Choroid plexus epithelial cell (primary cell): ENCODE results near the gene CES5A.

ENCODE experiments used
- DNase-seq: peaks from one replicate; pipeline ENCODE4 v3.0.0-alpha.2; 2010; ENCODE audit warnings: low read depth
- H3K4me3 ChIP-seq: 2 replicates; pipeline ENCODE4 v1.5.1; 2011; ENCODE audit warnings: low read depth, mild to moderate bottlenecking, control low read depth, low read length, moderate library complexity
- CTCF ChIP-seq: conservative IDR thresholded peaks from 2 replicates; pipeline ENCODE4 v1.5.1; 2011; ENCODE audit warnings: low read depth, mild to moderate bottlenecking, control low read depth, inconsistent platforms, low read length, moderate library complexity

Gene CES5A

DNA sequence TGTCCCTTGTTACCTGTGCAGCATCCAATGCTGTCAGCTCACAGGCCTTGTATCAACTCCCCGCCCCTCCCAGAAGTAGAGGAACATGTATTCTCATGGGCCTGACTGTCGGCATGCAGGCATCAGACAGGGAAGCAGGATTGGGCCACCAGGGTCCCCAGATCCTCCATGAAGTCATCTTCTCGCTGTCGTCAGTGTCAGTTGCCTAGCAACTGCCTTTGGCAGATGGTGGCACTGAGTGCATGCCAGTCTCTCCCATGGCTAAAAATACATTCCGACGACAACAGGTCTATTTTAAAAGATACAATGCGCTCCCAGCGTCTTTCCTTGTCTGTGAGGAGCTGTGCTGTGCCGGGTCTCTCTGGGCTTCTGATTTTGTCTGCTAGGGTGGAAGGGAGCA is 36.8 kb upstream of the CES5A start:
- no peak for DNase-seq
- no peak overlapping the region for H3K4me3 ChIP-seq
- no peak for TF ChIP-seq CTCF

DNA sequence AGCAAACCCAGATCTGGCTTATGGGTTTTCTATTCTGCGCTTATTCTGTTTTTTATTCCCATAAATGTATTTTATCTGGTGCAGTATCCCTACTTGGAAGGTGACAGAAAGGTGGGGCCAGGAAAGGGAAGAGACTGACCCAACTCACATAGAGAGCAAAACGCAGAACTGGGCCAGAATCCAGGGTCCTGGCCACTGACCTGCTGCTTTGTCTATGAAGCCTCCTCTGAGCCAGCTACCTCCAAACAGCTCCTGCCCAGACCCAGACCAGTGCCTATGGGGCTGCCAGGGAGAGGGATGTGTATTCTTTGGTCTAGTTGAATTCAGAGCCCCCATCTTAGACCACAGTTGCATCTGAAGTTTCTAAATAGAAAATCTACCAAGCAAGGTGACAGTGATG is 36.4 kb upstream of the CES5A start:
- no peak for TF ChIP-seq CTCF
- no peak for DNase-seq
- H3K4me3 ChIP-seq = no peak overlapping the region

DNA sequence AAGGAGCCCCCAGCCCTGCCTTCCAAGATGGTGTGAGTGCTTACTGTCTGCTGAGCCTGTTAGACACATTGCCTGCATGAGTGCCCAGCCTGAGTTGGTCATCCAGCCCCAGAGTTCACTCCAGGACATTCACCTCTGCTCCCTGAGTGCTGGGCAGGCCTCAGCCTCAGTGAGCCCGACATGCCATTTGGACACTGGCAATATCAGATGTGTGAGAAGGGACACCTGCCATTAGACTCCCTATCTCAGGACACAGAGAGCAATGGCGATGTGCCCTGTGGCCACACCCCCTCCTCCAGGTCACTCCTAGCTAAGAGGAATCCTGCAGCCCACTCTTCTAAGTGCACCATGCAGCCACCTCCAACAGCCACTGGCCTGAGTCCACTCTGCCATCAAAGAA is 34.7 kb upstream of the CES5A start:
- TF ChIP-seq CTCF = no peak
- H3K4me3 ChIP-seq = no peak overlapping the region
- DNase-seq = no peak

DNA sequence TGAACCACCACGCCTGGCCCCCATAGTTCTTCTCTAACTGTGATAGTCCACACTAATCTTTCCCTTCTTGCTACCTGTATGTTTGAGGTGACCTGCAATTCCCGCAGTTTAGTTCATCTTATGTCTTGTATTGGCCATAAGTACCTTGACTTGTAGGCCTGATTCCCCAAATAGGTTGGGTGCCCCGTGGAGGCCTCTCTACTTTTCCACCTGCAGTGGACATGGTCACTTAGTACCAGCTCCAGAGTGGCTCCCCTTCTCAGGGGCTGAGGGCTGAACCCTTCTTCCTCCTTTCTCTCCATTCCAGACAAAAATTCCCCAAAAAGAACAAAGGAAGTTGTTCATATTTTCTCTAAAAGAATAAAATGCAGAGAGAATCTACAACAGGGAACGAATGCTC is 33.5 kb upstream of the CES5A start:
- TF ChIP-seq CTCF = no peak
- no peak overlapping the region for H3K4me3 ChIP-seq
- DNase-seq = no peak

DNA sequence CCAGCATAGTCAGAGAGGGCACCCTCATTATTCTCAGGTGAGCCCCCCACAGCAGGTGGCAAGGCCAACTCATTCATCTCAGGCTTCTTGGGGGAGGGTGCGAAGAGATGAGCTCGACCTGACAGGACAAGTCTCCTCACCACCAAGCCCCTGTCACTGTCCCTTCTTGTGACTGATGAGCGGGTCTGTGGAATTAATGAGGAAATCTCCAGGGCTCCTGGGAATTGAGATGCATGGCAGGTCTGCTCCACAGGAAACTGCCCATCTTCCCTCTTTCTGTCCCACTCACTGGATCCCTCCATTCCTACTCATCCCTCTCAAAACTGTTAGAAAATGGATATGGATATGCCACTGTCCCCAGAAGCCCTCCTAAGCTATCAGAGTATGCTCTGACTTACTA is 32.5 kb upstream of the CES5A start:
- H3K4me3 ChIP-seq = no peak overlapping the region
- no peak for TF ChIP-seq CTCF
- no peak for DNase-seq

DNA sequence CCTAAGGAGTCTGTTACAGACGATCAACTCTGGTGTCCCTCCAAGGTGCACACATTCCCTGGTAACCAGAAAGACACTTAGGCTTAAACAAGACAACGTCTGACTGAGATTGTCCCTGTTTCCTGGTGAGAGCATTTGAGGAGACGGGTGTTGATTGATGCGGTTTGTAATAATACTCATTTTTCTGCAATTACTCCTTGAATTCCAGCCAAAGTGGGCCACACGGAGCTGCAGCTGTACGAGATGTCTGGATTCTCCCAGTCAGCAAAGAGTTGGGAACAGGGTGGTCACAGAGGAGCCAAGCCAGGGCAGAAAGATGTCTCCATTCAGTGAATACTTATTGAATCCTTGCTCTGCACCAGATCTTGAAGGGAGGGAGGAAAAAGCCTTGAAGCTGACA is 30.9 kb upstream of the CES5A start:
- no peak overlapping the region for H3K4me3 ChIP-seq
- no peak for DNase-seq
- TF ChIP-seq CTCF = no peak

- H3K4me3 ChIP-seq = no peak overlapping the region
- TF ChIP-seq CTCF = no peak
- DNase-seq = no peak
Measured at GRCh38 chr16:55905651-55906050, 30.5 kb upstream of the CES5A start.
